Stimulated activated CD4-positive, alpha-beta T cell treated with anti-CD3 and anti-CD28 coated beads, Interleukin-1b, Interleukin-23, amount 100 ng/mL, for 24 hours (primary cell): ENCODE results near the gene CCDC6.
"Not testable (repeated sequence)": the region's sequence is repeated elsewhere in the genome, so short reads cannot be mapped to it uniquely, and the experiment has no call there.

Source experiments
- DNase-seq, 4 experiments: peaks; one replicate each; pipeline ENCODE4 v3.0.0-alpha.2; 2020; ENCODE audit warnings: low read depth in 4 of 4, low spot score in 1 of 4

The CCDC6 gene

GRCh38 chr10:59771162-59771807, 135.1 kb downstream of the CCDC6 start:
- no peak for DNase-seq

- DNase-seq = no peak
These were observed 135.7 kb downstream of the CCDC6 start for GRCh38 chr10:59770689-59771088.

GRCh38 chr10:59762505-59762904, 143.9 kb downstream of the CCDC6 start:
- no peak for DNase-seq

GRCh38 chr10:59757966-59758365, 148.4 kb downstream of the CCDC6 start:
- DNase-seq = no peak

GRCh38 chr10:59754951-59755350, 151.4 kb downstream of the CCDC6 start:
- no peak for DNase-seq

GRCh38 chr10:59753267-59753666, 153.1 kb downstream of the CCDC6 start, which contains the start of gene MRLN:
Gene MRLN (minus strand): TSS chr10:59753455.
- no peak for DNase-seq

GRCh38 chr10:59752278-59752940, 153.9 kb downstream of the CCDC6 start:
- DNase-seq = no peak

GRCh38 chr10:59750155-59750945, 156.0 kb downstream of the CCDC6 start:
- no peak for DNase-seq

- DNase-seq = no peak
These were observed 157.5 kb downstream of the CCDC6 start for GRCh38 chr10:59748834-59749233.

- DNase-seq = no peak
These were observed 161.1 kb downstream of the CCDC6 start for GRCh38 chr10:59745163-59745650.

- DNase-seq = not testable (repeated sequence)
These were observed 161.6 kb downstream of the CCDC6 start for GRCh38 chr10:59744762-59745161.

GRCh38 chr10:59744156-59744555, 162.2 kb downstream of the CCDC6 start:
- not testable (repeated sequence) for DNase-seq

- DNase-seq = no peak
These were observed 164.8 kb downstream of the CCDC6 start for GRCh38 chr10:59741583-59741982.

GRCh38 chr10:59741048-59741447, 165.3 kb downstream of the CCDC6 start:
- DNase-seq = no peak
